ENCODE data around the gene SLC25A53. TPM values are rescaled to one million over a fixed set of nuclear protein-coding genes. Genes with fewer than 3 reads are reported as not detected.

Gene SLC25A53
- total and polyA plus RNA-seq, 2 donors (not counting 1 experiment from before 2014, with no cell fraction given) = 10.3 to 20.7 TPM

- H3K27me3 ChIP-seq (replicated peaks in 1 of 4; ENCODE audit: control extremely low read depth in 1 of 4, control insufficient read depth in 3 of 4, insufficient read depth in 4 of 4, low read length in 3 of 4) = no peaks in the 10 kb centered on the region
- H2AFZ ChIP-seq (ENCODE audit: insufficient read depth, low read depth, low read length, poor library complexity, severe bottlenecking) = peak within 1 kb of the TSS; percentile 84
- H3K9me3 ChIP-seq (ENCODE audit: control extremely low read depth in 1 of 3, control insufficient read depth in 2 of 3, insufficient read depth in 1 of 3, low read length in 2 of 3) = no peaks in the 10 kb centered on the region
- Mint-ChIP-seq H3K4me3 (peak within 1 kb of the TSS; percentile 88), H3K27me3 (no peaks in the 10 kb centered on the region), H3K9me3 (ENCODE audit: insufficient read depth) (no peaks in the 10 kb centered on the region), H3K4me1 (peaks cover 36% of the 10 kb centered on the region), H3K27ac (peak within 1 kb of the TSS; percentile 93)
- TF ChIP-seq EZH2 (IDR thresholded peaks at IDR 0.05; ENCODE audit: borderline replicate concordance, insufficient read depth, low read depth, low read length, poor library complexity, severe bottlenecking) (no peak), CTCF (IDR thresholded peaks at IDR 0.05) (peak; percentile 73)
- ChIA-PET POLR2A (interaction anchor here (1.1 to 1.9 kb wide), 2 partner anchors 9 to 53 kb away, joined by 3 to 19 read pairs; partner anchors contain the start of gene SLC25A53), CTCF (interaction anchor here (1.1 to 3.0 kb wide), 2 partner anchors 9 to 45 kb away, joined by 3 to 26 read pairs; partner anchors contain the start of gene SLC25A53)
- no peaks in the 10 kb centered on the region for H4K20me1 ChIP-seq (ENCODE audit: control insufficient read depth, insufficient read depth, low read length, poor library complexity, severe bottlenecking)
- peak within 1 kb of the TSS; percentile 36 to 80 (median 71) for H3K4me3 ChIP-seq (ENCODE audit: control extremely low read depth in 1 of 5, extremely low read depth in 1 of 5, insufficient read depth in 1 of 5, low read depth in 2 of 5, low read length in 4 of 5)
- H3K4me1 ChIP-seq (ENCODE audit: control insufficient read depth in 2 of 2, insufficient read depth in 2 of 2, low read length in 2 of 2) = peaks cover 14 to 18% of the 10 kb centered on the region in 2 donors
- H3K4me2 ChIP-seq (replicated peaks; ENCODE audit: low read depth, low read length, poor library complexity, severe bottlenecking) = peak within 1 kb of the TSS; percentile 75
- no peaks in the 10 kb centered on the region for H3K36me3 ChIP-seq (replicated peaks in 1 of 2; ENCODE audit: control extremely low read depth in 1 of 2, control insufficient read depth in 1 of 2, extremely low read depth in 1 of 2, insufficient read depth in 2 of 2, low read length in 1 of 2)
- intact Hi-C loops (cut with micrococcal nuclease) = loop anchor here (1.0 to 2.0 kb wide), 2 partner anchors 10 to 39 kb away; no protein-coding TSS in a partner anchor
- ATAC-seq (ENCODE audit: low read depth) = peak; percentile 98
- H3K27ac ChIP-seq (ENCODE audit: low read length in 2 of 2) = peak within 1 kb of the TSS; percentile 62 to 77
- DNase-seq = peak; percentile 88
- peak within 1 kb of the TSS; percentile 75 for H3K9ac ChIP-seq (ENCODE audit: low read length)
- under 1% methylated on average over 60 of the region's 71 CpGs for WGBS (ENCODE audit: insufficient coverage)
- peaks cover 31% of the 10 kb centered on the region for H3K79me2 ChIP-seq (ENCODE audit: control insufficient read depth, insufficient read depth, low read length)
These were observed 9.3 kb upstream of the SLC25A53 start, which contains the start of gene FAM199X for GRCh38 chrX:104165894-104166734. TSS of gene FAM199X (plus strand) at chrX:104166453. CDS start at chrX:104166786, 333 bp downstream.

- intact Hi-C loops (cut with micrococcal nuclease) = no loop called here
These were observed 5.8 kb downstream of the SLC25A53 start for GRCh38 chrX:104151037-104151436.

More at GRCh38 chrX:104151037-104151436, 5.8 kb downstream of the SLC25A53 start:
- H3K4me3 Mint-ChIP-seq = no peak overlapping the region
- ChIA-PET CTCF (no interaction called here), POLR2A (no interaction called here)
- H3K27ac ChIP-seq (ENCODE audit: low read length in 2 of 2) = no peak overlapping the region
- no peaks in the 10 kb centered on the region for H3K27me3 ChIP-seq (replicated peaks in 1 of 4; ENCODE audit: control extremely low read depth in 1 of 4, control insufficient read depth in 3 of 4, insufficient read depth in 4 of 4, low read length in 3 of 4)
- no peaks in the 10 kb centered on the region for H3K9me3 ChIP-seq (ENCODE audit: control extremely low read depth in 1 of 3, control insufficient read depth in 2 of 3, insufficient read depth in 1 of 3, low read length in 2 of 3)
- no peak overlapping the region for H3K27ac Mint-ChIP-seq
- H3K4me1 ChIP-seq (ENCODE audit: control insufficient read depth in 2 of 2, insufficient read depth in 2 of 2, low read length in 2 of 2) = peaks cover 5 to 9% of the 10 kb centered on the region in 2 donors
- H4K20me1 ChIP-seq (ENCODE audit: control insufficient read depth, insufficient read depth, low read length, poor library complexity, severe bottlenecking) = no peaks in the 10 kb centered on the region
- no peak overlapping the region for H3K9ac ChIP-seq (ENCODE audit: low read length)
- no CpG with 5 or more reads among the region's 1 CpG for WGBS (ENCODE audit: insufficient coverage)
- peaks cover 50% of the 10 kb centered on the region for H3K79me2 ChIP-seq (ENCODE audit: control insufficient read depth, insufficient read depth, low read length)
- ATAC-seq (ENCODE audit: low read depth) (no peak), DNase-seq (no peak)
- peaks cover 21% of the 10 kb centered on the region for H3K4me1 Mint-ChIP-seq
- no peak for TF ChIP-seq EZH2 (IDR thresholded peaks at IDR 0.05; ENCODE audit: borderline replicate concordance, insufficient read depth, low read depth, low read length, poor library complexity, severe bottlenecking)
- no peak for TF ChIP-seq CTCF (IDR thresholded peaks at IDR 0.05)
- H3K4me2 ChIP-seq (replicated peaks; ENCODE audit: low read depth, low read length, poor library complexity, severe bottlenecking) = no peak overlapping the region
- H2AFZ ChIP-seq (ENCODE audit: insufficient read depth, low read depth, low read length, poor library complexity, severe bottlenecking) = no peak overlapping the region
- no peaks in the 10 kb centered on the region for H3K36me3 ChIP-seq (replicated peaks in 1 of 2; ENCODE audit: control extremely low read depth in 1 of 2, control insufficient read depth in 1 of 2, extremely low read depth in 1 of 2, insufficient read depth in 2 of 2, low read length in 1 of 2)
- no peaks in the 10 kb centered on the region for H3K9me3 Mint-ChIP-seq (ENCODE audit: insufficient read depth)
- H3K27me3 Mint-ChIP-seq = no peaks in the 10 kb centered on the region
- H3K4me3 ChIP-seq (ENCODE audit: control extremely low read depth in 1 of 5, extremely low read depth in 1 of 5, insufficient read depth in 1 of 5, low read depth in 2 of 5, low read length in 4 of 5) = no peak overlapping the region
